ENCODE results near the gene PTCH1.

PTCH1 gene

DNA sequence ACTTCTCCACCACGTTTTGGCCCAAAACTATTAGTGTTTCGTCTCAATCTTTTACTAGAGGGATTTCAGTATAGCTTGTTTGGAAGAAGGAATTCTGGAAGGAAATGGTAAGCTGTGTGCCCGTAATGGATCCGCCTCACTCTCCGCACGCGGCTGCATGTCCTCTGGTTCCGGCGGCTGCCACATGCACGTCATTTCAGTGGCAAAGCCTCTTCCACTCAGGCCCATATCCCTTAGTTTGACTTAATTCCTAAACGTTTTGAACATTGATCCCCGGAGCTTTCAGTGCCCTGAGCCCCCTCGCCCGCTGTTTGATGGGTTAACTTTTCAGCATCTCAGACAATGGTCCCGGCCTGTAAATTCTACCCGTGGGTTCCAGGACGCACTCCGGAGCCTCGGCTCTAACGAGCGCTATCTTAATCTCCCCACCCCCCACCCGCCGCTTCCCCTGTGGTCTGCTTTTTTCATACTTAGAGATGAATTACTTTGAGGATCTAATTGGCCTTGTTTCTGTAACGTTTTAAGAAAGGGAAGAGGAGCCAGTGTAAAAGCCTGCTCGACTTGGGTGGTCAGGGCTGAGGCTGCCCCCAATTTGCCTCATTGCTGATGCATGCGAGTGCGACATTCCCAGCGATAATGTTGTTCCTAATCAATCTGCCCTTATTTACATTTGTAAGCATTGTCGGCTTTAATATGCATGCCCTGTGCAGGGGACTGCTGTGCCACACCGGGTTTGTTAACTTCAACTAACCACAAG, 4.6 kb downstream of the PTCH1 start:
- DNase-seq, result no peak

DNA sequence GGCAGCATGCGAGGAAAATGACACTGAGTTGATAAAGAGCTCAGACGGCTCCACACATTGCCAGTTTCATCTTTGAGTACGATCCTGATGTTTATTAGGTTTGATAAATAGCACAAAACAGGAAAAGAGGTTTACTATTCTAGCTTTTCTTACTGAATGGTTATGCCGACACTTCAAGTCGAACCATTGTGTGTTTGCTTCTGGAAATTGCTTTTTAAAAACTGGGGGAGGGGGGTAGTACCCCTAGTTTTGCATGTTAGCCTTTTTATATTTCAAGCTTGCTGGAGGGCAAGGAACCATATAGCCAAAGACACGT, 5.2 kb downstream of the PTCH1 start:
- no peak for DNase-seq

DNA sequence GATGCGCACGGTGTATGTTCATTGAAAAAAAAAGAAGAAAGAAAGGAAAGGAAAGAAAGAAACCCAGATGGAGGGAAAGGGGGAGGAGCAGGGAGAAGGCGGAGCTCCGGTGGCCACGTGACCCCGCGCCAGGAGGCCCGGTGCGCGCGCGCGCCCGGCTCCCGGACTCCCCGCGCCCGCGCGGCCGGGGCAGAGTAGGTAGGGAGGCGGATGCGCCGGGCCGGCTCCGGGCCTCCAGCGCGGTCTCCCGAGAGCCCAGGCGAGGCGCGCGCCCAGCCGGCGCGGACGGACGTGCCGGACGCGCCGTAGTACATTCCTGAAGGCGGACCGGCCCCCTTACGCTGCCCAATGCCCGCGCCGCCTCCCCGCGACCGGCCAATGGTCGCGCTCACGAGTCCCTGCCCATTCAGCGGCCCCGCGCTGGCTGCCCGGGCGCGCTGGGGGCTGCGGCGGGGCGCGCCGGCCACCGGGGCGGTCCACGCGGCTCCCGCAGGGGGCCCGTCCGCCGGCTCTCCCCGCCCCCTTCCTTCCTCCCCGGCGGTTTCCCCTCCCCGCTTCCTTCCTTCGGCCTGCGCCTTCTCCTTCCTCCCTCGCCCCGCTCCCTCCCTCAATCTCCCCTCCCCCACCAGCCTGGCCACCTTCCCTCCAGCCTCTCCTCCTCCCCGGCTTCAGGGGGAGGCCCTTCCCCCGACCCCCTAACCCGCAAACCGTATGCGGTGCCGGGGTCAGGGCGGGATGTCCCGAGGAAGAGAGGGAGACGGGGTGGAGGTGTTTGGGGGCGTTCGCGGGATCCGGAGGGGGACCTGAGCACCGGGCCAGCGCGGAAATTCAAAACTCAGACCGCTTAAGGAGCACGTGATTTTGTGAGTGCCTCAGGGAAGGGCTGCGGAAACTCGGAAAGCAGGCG, 5.8 kb downstream of the PTCH1 start:
- DNase-seq, result peak; percentile 81

DNA sequence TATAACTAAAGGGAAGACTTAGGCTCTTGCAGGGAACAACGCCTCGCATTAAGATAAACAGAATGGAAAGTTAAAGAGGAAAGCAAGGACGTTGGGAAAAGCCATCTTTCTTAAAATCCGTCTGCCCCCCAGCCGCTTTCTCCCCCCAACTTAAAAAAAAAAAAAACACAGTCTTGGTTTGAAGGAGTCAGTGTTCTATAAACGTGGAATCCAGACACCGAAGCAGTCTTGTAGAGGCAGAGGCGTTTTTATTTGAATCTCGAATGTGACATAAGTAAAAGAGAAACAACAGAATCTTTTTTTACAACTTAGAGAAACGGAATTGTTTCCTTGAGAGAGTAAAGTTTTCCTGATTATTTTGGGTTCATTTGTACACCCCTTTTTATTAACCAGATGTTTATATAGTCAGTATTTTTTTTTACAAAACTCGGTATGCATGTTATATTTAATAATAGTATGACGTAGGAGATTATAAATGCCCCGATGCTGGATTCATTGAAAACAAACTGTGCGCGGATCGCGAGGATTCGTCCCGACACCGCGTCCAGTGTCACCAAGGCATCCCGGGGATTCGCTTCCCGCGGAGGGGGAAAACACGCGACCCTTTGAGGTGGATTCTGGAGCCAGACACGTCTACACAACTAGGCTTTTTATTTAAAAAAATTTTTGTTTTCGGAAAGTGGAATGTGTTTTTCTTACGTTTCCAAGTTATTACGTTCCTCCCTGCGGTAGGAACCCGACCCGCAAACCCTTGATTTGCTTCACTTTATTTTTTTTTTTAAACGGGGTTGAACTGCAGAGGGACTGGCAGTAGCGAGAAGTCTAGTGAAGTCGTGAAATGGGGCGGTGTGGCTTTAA, 6.7 kb downstream of the PTCH1 start:
- DNase-seq, result no peak

DNA sequence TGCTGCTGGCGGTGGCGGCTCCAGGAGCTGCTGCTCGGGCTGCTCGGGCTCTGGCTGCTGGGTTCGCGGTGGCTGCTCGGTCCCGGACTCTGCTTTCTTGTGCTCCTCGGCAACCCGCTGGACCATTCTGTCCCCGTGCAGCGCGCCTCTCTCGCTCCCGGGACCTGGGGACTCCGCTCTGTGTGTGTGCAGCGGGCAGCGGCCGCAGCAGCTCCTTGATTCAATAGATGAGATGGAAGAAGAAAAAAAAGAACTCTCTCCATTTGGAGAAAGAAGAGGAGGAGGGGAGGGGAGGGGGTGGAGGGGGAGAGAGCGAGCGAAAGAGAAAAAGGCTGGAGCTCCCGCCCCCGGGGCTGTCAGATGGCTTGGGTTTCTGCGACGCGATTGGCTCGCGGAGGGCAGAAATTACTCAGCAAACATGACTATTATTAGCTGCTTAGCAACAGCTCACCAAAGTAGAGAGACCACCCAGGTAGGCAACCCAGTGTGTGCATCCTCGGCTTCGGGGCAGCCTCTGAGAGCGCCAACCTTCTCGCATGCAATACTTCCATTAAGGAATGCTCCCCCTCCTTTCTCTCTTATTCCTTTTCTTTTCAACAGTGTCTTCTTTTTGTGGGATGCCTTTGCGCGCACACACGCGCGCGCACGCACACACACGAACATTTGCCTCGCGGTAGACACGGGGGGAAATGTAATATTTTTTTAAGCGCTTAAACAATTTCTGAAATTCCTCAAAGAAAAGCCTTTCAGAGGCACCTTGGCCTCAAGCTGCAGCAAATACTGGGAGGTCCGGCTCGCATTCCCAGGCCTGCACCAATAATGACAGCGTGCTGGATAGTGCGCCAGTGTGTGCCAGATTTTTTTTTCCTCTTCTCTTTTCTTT, 7.6 kb downstream of the PTCH1 start:
- peak; percentile 51 for DNase-seq

DNA sequence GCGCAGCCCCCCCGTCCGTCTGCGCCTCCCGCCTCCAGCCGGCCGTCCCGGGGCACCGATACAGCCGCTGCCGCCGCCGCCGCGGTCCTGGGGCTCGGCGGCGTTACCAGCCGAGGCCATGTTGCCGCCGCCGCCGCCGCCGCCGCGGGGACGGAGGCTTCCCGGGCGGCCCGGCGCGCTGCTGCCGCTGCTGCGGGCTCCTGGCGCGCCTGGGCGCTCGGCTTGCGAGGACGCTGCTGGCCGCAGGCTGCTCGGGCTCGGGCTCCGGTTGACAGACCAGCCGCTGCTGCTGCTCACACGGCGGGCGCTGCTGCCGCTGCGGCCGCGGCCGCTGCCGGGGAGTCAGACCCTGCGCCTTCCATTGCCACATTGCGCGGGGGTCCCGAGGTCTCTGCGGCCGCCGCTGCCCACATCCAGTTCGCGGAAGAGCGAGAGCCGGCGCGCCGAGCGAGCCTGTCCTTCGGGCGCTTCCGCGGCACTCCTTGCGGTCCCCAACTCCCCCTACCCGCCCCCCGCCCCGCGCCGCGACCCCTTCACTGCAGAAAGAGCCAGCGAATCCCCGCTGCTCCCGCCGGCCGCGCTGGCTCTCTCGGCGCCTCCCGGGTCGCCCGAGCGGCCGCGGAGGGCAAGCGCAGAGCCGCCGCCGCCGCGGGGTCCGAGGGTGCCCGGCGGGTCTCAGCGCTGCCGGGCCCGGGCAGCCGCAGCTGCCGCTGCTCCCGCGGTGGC, 8.4 kb downstream of the PTCH1 start:
- peak; percentile 9 for DNase-seq

DNA sequence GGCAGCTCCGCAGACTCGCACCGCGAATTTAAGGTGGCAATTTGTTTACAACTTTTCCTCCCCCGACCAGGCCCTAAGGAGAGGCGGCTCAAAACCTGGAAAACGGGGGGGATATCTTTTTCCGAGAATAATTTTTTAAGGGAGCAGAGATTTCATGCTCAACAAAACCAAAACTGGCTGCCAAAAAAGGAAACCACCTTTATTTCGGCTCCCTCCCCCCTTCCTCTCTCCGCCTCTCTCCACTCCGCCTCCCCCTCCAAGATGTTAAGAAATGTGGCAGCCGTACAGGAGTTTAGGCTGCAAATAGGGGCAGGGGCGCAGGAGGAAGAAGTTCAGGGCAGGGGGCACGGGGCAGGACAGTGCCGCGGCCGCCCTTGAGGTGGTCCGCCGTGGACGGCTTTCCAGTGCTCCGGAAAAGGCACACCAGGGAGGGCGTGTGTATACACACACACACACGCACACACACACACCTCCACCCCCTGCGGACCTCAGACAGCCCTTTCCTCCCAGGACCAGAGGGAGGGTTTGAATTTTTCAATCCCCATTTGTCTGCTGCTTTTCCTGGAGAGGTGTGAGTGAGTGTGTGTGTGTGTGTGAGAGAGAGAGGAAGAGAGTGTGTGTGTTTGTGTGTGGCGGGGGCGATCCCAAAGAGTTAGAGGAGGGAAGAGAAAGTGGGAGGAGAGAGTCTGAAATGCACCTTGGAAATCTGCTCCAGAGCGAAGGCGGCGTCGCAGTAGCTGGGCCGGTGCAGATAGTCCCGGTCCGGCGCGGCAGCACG, 9.1 kb downstream of the PTCH1 start:
- DNase-seq, result peak; percentile 30

DNA sequence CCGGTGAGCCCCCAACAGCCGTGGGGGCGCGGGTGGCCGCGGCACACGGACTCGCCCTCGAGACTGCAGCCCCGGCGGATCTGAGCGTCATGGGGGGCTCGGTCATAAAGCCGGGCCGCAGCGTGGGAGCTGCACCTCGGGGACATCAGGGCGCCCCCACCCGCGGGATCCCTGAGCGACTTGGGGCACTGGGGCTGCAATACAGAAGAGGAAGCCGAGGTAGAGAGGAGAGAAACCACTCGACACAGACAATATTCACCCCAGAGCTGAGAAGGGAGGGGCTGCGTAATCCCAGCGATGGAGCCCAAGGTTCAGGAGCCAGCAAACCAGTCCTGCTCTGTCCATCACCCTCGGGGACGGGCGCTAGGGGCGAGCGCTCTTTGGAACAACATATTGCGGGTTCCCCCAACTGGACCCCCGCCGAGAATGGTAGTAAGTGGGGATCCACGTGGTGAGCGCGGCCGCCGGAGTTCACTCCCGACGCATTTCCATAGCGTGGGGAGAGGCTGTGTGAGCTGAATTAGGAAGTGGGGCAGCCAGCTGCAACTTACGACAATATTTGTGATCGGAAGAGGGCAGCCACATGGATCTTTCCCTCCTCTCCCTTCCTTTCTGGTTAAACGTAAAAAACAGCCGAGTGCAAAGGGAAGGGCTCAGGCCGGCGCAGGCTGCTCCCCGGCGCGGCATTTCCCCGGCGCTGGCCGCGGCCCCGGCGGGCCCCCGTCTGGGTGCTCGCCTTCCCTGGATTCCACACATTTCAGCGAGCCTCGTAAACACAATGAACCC, 9.9 kb downstream of the PTCH1 start:
- peak; percentile 28 for DNase-seq

DNA sequence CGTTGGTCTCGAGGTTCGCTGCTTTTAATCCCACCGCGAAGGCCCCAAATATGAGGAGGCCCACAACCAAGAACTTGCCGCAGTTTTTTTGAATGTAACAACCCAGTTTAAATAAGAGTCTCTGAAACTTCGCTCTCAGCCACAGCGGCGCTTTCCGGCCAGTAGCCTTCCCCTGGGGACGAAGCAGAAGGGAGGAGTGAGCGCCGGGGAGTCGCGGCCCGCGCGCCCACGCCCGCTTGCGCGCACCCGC, 10.4 kb downstream of the PTCH1 start:
- peak; percentile 7 for DNase-seq

DNA sequence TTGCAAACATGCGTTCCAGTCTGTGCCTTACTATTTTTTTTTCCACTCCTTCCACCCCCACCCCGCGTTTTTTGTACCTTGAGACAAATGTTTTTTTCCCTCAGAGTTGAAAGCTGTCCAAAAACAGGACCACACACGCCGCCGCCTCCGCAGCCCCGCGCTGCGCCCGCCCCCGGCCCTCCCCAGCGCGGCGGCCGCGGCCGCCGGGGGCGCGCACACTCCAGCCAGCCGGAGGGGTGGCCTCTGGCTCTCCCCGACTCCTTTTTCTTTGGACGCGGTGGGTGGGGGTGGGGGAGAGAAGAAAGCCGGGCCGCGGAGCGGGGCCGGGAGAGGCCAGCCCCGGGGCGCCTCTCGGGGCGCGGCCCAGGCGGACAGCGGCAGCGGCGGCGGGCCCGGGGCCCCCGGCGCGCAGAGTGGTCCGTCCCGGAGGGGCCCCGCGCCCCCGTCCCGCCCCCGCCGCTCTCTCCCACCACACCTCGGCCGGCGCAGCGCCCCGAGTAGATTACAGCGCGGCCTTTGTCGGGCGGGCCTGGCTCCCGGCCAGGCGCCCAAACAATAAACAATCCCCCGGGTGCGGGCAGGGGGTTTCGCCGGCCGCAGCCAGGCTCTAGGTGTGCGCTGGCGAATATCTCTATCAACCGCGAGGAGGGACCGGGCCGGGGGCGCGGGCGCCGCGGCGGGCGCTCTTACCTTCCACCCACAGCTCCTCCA, 10.9 kb downstream of the PTCH1 start:
- peak; percentile 33 for DNase-seq

DNA sequence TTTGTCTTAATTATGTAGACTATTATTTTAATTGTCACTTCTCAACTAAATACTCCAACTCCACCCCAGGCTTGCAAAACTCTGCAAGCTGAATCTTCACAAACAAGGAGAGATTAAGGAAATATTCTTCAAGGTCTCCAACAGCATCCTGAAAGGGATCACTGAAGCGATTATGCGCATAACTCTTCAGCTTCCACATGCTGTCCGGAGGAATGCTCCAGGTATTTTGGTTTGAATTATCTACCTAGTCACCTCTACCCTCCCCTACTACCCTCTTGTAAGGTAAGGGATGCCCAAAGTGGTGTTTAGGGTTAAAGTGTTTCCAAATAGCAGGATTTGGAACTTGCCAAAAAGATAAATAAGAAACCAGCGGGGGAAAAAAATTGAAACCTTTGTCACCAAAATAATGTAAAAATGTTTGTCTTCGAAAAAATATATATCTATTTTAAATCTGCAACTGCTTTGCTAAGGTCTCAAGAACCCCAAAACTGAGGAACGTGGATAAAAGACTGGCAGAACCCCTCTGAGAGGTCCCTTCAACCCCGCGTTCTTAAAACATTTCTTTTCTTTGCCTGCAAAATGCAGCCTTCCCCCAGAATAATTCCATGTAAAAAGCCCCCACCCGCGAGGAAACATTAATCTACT, 11.6 kb downstream of the PTCH1 start:
- no peak for DNase-seq

DNA sequence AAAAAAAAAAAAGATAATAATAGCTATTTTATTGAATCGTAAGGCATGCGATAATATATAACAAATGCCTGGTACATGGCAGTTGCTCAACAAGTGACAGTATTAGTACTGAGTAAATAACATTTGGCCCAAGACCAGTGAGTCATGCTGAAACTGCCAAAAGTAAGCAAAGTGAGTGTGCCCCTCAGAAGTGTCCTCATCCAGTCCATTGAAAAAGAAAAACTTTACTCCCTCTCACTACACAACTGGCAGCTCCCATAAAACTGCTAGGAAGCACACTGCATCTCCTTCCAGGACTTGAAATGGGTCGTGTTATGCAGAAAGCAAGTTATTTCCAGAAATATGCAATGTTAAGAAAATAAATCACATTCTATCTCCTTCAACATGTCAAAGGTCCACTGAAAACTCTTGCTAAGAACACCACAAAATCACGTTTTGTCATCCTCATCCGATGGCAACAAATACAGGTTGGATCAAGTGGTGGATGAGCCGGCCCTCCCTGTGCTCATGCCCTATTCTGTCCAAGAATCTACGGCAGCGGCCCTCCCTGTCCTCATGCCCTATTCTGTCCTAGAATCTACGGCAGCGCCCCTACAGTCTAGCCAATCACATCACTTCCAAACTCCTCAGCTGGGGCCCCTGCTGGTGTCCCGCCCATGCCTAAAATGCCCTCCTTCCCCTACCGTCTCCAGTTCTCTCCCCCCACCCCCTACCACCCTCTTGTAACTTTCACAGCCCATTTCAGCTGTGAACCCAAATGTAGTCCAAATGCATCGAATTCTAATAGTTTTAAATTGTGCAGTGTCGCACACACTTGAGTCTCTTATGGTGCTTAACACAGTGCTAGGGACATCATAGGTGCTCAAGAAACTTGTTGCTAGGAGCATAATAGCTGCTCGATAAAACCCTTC, 12.5 kb downstream of the PTCH1 start:
- DNase-seq, result no peak

DNA sequence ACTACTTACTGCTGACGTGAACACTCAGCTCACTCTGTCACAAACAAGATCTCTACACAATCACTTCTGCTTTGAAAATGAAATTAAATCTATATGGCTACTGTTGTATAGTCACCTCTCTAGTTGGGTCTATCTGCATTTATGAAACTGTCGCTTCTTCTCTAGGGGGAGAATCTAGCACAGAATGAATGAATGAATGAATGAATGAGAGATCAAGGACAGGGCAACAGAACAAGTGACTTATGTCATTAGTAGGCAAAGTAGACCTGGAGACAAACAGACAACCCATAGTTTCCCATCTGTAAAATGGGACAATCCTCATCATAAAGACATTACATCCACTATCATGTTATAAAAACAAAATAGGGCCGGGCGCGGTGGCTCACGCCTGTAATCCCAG, 13.4 kb downstream of the PTCH1 start:
- DNase-seq, result no peak

DNA sequence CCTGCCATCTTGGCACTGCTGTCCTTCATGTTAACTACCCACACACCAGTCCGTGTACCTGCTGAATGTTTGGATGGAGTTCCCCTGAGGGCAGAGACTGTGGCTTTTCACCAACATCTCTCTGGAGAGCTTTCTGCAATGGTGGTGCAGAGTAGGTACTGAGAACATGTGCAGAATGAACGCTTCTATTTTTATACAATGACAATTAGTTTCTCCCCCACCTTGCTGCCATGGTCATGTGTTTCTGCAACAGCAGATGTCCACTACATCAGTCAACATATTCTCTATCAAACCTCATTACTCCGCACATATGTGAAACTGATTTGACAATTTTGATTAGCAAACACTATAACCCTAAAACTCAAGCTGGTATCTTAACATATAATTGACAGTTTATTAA, 14.5 kb downstream of the PTCH1 start:
- DNase-seq, result no peak

DNA sequence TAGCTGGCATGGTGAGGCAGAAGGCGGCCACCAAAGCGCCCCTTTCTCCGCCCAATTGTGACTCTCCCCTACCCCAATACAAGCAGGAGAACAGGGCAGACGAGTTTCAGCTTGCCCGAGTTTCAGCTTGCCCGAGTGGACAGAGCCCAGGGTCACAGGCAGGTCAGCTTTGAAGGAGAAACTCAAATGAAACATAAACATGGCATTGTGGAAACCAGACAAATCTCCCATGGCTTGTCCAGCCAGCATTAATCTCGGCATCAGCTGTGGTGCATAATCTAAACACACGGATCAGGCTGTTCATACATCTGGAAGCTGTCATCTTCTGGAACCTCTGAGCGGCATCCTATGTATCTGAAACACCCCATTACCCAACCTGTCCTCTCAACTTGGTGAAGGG, 16.9 kb downstream of the PTCH1 start:
- DNase-seq, result no peak

DNA sequence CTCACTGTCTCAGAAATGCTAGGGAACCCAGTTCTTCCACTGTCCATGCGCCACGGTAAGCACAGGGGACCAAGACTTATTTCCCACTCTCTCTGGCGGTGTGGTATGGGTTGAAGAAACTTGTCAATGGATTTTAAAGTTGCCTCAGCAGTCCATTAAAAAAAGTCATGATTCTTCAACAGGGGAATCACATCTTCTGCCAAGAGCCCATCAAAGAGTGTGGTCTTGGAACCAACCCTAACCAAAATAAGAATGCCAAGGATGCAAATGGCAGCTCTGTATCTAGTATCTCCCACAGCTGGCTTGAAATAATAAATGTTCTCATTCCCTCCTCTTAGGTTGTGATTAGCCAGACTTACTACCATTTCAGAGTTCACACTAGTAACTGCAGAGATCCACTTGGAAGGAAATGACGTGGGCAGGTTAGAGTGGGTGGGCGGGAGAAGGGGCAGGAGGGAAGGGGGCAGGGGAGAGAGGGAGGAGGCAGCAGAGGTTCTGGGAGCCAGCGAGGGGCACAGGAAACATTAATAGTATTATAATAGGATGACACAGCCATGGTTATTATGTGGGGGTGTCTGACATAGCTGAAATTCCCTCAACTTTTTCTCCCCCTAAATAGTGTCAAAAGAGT, 17.6 kb downstream of the PTCH1 start:
- DNase-seq, result no peak

DNA sequence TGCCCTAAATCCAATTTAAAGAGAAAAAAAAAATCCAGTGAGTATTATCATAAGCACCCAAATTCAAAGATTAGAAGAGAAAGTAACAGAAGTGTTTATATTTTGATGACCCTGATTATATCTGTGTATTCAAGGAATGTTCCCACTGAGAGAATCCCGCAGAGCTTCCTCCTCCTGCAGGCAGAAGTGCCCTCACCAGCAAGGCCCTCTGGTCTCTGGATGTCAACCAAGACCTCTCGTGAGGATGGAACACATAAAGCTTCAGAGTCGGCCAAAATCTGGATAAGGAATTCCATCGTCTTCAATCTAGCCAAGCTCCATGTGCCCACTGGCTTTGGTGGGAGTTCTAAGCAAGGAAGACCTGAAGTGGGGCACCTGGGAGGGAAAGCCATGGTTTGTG, 18.1 kb downstream of the PTCH1 start:
- DNase-seq, result no peak

DNA sequence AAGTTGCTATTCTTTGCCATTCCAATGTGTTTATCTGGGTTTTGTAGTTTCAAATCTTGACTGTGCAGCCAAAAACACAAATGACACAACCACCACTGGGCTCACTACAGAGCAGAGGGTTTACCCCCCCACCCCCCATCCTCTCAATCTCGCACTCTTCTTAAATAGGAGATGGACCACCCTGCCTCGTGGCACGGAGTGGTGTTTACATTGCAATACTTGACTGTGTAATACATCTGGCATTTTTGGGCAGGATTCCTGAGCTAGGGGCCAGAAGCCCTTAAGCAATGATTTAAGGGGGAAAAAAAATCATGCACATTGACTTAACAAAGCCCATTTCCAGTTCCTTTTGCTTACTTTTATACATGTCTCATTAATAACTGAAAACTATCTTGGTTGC, 19.0 kb downstream of the PTCH1 start:
- no peak for DNase-seq
